HCT116 (cell line): ENCODE data around the gene MXRA8. TPM values are rescaled to one million over a fixed set of nuclear protein-coding genes. Genes with fewer than 3 reads are reported as not detected.

Experiments
- ATAC-seq: fragments of 200-7000 bp; cut with Tn5 transposase; 2 replicates; pipeline ENCODE4 v1.9.1; 2020; ENCODE audit warnings: mild to moderate bottlenecking, moderate library complexity
- BruUV-seq: library from RNA; stranded (reverse); fragments of 400-500 nt; replicated peaks from 2 replicates; lab custom pipeline; 2021; lab: Mats Ljungman, UMichigan
- CTCF ChIA-PET: fragments of 300-600 bp; sonication (Branson Sonifier 250); formaldehyde crosslinking; loops from one replicate; lab custom pipeline; 2021; ENCODE audit warnings: antibody characterized with exemption; lab: Charles Lee
- POLR2A ChIA-PET: fragments of 300-600, 350-600 bp; sonication (Branson Sonifier 250); formaldehyde crosslinking; loops from one replicate; lab custom pipeline; 2021; ENCODE audit warnings: antibody characterized with exemption; lab: Charles Lee
- RAD21 ChIA-PET, 2 experiments: fragments of 300-600 bp; sonication (Branson Sonifier 250); formaldehyde crosslinking; loops; one replicate each; lab custom pipeline; 2023; ENCODE audit warnings: low total read pairs in 2 of 2; ENCODE audit not compliant: uncharacterized antibody in 2 of 2, unreplicated experiment in 2 of 2, low non-redundant PET in 1 of 2; lab: Charles Lee
- DNase-seq: peaks from one replicate; pipeline ENCODE4 v3.0.0-alpha.2; 2010; ENCODE audit warnings: low read depth, low spot score
- H2AFZ ChIP-seq: fragments of 200-600 bp; shearing (Covaris generic), sonication (generic); 2 replicates; pipeline ENCODE4 v1.6.1; 2017; ENCODE audit warnings: low read depth, mixed run types, mixed read lengths, antibody characterized with exemption, low read length; ENCODE audit not compliant: poor library complexity, severe bottlenecking
- H3K27ac ChIP-seq: 2 replicates; pipeline ENCODE4 v1.5.1; 2012; ENCODE audit warnings: low read depth, low read length
- H3K27me3 ChIP-seq: fragments of 200-600 bp; sonication (generic); 2 replicates; pipeline ENCODE4 v1.6.1; 2016; ENCODE audit warnings: mixed run types, low read length, mixed read lengths; ENCODE audit not compliant: insufficient read depth
- H3K36me3 ChIP-seq, 2 experiments: fragments of 200-500 bp in 1 of 2; fragments of 200-600 bp in 1 of 2; sonication (Bioruptor generic) in 1 of 2; sonication (generic) in 1 of 2; 2 replicates each; pipeline versions ENCODE4 v1.5.1 to v1.6.1; 2014 to 2016; ENCODE audit warnings: low read length in 2 of 2, inconsistent platforms in 1 of 2, mixed read lengths in 1 of 2, mixed run types in 1 of 2; ENCODE audit not compliant: insufficient read depth in 2 of 2, control insufficient read depth in 1 of 2
- H3K4me1 ChIP-seq, 2 experiments: fragments of 200-600 bp in 1 of 2; sonication (generic) in 1 of 2; 2 replicates each; pipeline versions ENCODE4 v1.5.1 to v1.6.1; 2012 to 2017; ENCODE audit warnings: low read length in 2 of 2, inconsistent platforms in 1 of 2, mild to moderate bottlenecking in 1 of 2, mixed read lengths in 1 of 2, mixed run types in 1 of 2, moderate library complexity in 1 of 2; ENCODE audit not compliant: insufficient read depth in 2 of 2, control insufficient read depth in 1 of 2
- H3K4me2 ChIP-seq: fragments of 200-600 bp; sonication (generic); 2 replicates; pipeline ENCODE4 v1.6.1; 2017; ENCODE audit warnings: mixed run types, low read length, mixed read lengths
- H3K4me3 ChIP-seq, 2 experiments: fragments of 200-600 bp in 1 of 2; sonication (generic) in 1 of 2; replicated peaks in 1 of 2; 2 replicates each; pipeline ENCODE4 v1.5.1; 2011 to 2016; ENCODE audit warnings: low read length in 2 of 2, control low read depth in 1 of 2, low read depth in 1 of 2, mild to moderate bottlenecking in 1 of 2, mixed read lengths in 1 of 2, mixed run types in 1 of 2
- H3K79me2 ChIP-seq: fragments of 200-600 bp; sonication (generic); 2 replicates; pipeline ENCODE4 v1.6.1; 2017; ENCODE audit warnings: mild to moderate bottlenecking, mixed run types, low read length, moderate library complexity, mixed read lengths; ENCODE audit not compliant: insufficient read depth
- H3K9ac ChIP-seq: fragments of 200-600 bp; sonication (generic); 2 replicates; pipeline ENCODE4 v1.6.1; 2016; ENCODE audit warnings: low read length, mixed read lengths
- H3K9me2 ChIP-seq: fragments of 200-600 bp; sonication (generic), shearing (Covaris generic); 2 replicates; pipeline ENCODE4 v1.6.1; 2017; ENCODE audit warnings: mixed run types, mild to moderate bottlenecking, moderate library complexity; ENCODE audit not compliant: insufficient read depth
- H3K9me3 ChIP-seq, 2 experiments: fragments of 200-500 bp in 1 of 2; fragments of 200-600 bp in 1 of 2; sonication (Bioruptor generic) in 1 of 2; sonication (generic) in 1 of 2; 2 replicates each; pipeline ENCODE4 v1.6.1; 2014 to 2017; ENCODE audit warnings: low read length in 2 of 2, mixed read lengths in 2 of 2, inconsistent platforms in 1 of 2, low read depth in 1 of 2, mild to moderate bottlenecking in 1 of 2, mixed run types in 1 of 2, moderate library complexity in 1 of 2; ENCODE audit not compliant: control insufficient read depth in 1 of 2, insufficient read depth in 1 of 2
- H4K20me1 ChIP-seq: fragments of 200-600 bp; sonication (generic), shearing (Covaris generic); 2 replicates; pipeline ENCODE4 v1.6.1; 2017; ENCODE audit warnings: mixed run types, mild to moderate bottlenecking, moderate library complexity; ENCODE audit not compliant: insufficient read depth
- CEBPB ChIP-seq: IDR thresholded peaks from 2 replicates; pipeline ENCODE4 v1.6.1; 2012; ENCODE audit warnings: low read depth
- EZH2phosphoT487 ChIP-seq: fragments of 200-600 bp; IDR thresholded peaks from 2 replicates; pipeline ENCODE4 v1.6.1; 2018; ENCODE audit warnings: antibody characterized with exemption, borderline replicate concordance
- FOSL1 ChIP-seq: IDR thresholded peaks from 2 replicates; pipeline ENCODE4 v1.6.1; 2012; ENCODE audit warnings: low read depth
- MAX ChIP-seq: IDR thresholded peaks from 2 replicates; pipeline ENCODE4 v1.6.1; 2012
- POLR2A ChIP-seq: IDR thresholded peaks from 2 replicates; pipeline ENCODE4 v1.7.0; 2011; ENCODE audit warnings: borderline replicate concordance; ENCODE audit not compliant: insufficient read depth, insufficient read length; ENCODE audit errors: extremely low read depth
- POLR2AphosphoS5 ChIP-seq: IDR thresholded peaks from 2 replicates; pipeline ENCODE4 v1.6.1; 2011; ENCODE audit warnings: mild to moderate bottlenecking, low read depth, low read length, moderate library complexity
- REST ChIP-seq: IDR thresholded peaks from 2 replicates; pipeline ENCODE4 v1.6.1; 2012; ENCODE audit warnings: low read depth
- SP1 ChIP-seq: IDR thresholded peaks from 2 replicates; pipeline ENCODE4 v1.6.1; 2012; ENCODE audit warnings: low read depth
- TCF7L2 ChIP-seq: IDR thresholded peaks from 2 replicates; pipeline ENCODE4 v1.7.0; 2011; ENCODE audit warnings: borderline replicate concordance, inconsistent platforms; ENCODE audit not compliant: insufficient read depth, insufficient read length; ENCODE audit errors: extremely low read depth
- YY1 ChIP-seq: IDR thresholded peaks from 2 replicates; pipeline ENCODE4 v1.6.1; 2011; ENCODE audit warnings: low read length, low read depth, moderate library complexity, mild to moderate bottlenecking; ENCODE audit not compliant: insufficient replicate concordance; ENCODE audit errors: extremely low read depth
- ZBTB33 ChIP-seq: IDR thresholded peaks from 2 replicates; pipeline ENCODE4 v1.6.1; 2011; ENCODE audit warnings: mild to moderate bottlenecking, low read length, moderate library complexity; ENCODE audit not compliant: insufficient replicate concordance; ENCODE audit errors: extremely low read depth
- ZNF274 ChIP-seq: fragments of 200-500 bp; sonication (Bioruptor generic); IDR thresholded peaks from 2 replicates; pipeline ENCODE4 v1.6.1; 2014; ENCODE audit warnings: mild to moderate bottlenecking, low read depth, low read length, inconsistent platforms
- intact Hi-C: fragments of 100-400 bp; cut with micrococcal nuclease; formaldehyde crosslinking; loops from 2 replicates; pipeline ENCODE4 v1.10.0; 2022
- total RNA-seq: library from RNA; stranded (reverse); gene quantifications from one replicate; pipeline ENCODE4 v1.2.1, GENCODE V29; 2021; ENCODE audit not compliant: unreplicated experiment

The MXRA8 gene
- total RNA-seq, 1 experiment from 2014 or later = 0.74 TPM

- Histone ChIP-seq H2AFZ (no peak overlapping the region), H3K79me2 (no peaks in the 10 kb centered on the region)
Measured at GRCh38 chr1:1360506-1361169, 2.3 kb upstream of the MXRA8 start.

GRCh38 chr1:1359664-1360468, 1.5 kb upstream of the MXRA8 start:
- RAD21 ChIA-PET = interaction anchor here in 1 of 2 experiments (1.2 kb wide), 1 partner anchor 12 kb away, joined by 3 read pairs; no protein-coding TSS in a partner anchor
- H3K4me2 ChIP-seq = peak overlapping the region; percentile 68
- H3K36me3 ChIP-seq = no peaks in the 10 kb centered on the region
- no peak for TF ChIP-seq FOSL1
- TF ChIP-seq EZH2phosphoT487 = no peak
- TF ChIP-seq TCF7L2 = no peak
- no peak for TF ChIP-seq REST
- no peak for TF ChIP-seq SP1
- TF ChIP-seq ZNF274 = no peak
- no peak for TF ChIP-seq MAX
- TF ChIP-seq ZBTB33 = no peak

More at GRCh38 chr1:1360506-1361169, 2.3 kb upstream of the MXRA8 start:
- Histone ChIP-seq H3K9me2 (no peaks in the 10 kb centered on the region), H3K9me3 (no peaks in the 10 kb centered on the region), H3K4me3 (0 out of 4 replicates have a peak overlapping the region, but pooled peaks of 1 of the 2 experiments have one; percentile 25), H3K36me3 (no peaks in the 10 kb centered on the region), H3K27me3 (no peaks in the 10 kb centered on the region), H4K20me1 (no peaks in the 10 kb centered on the region), H3K9ac (peak overlapping the region; percentile 51), H3K4me1 (peaks cover 24 to 54% of the 10 kb centered on the region in 2 experiments), H3K27ac (peak overlapping the region; percentile 49), H3K4me2 (peak overlapping the region; percentile 68)
- ChIA-PET CTCF (no interaction called here), RAD21 (interaction anchor here in 1 of 2 experiments (1.2 kb wide), 1 partner anchor 11 kb away, joined by 3 read pairs; no protein-coding TSS in a partner anchor), POLR2A (no interaction called here)
- DNase-seq (peak; percentile 56), ATAC-seq (peak; percentile 82)
- intact Hi-C loops = no loop called here
- BruUV-seq = no TSS peak
- TF ChIP-seq YY1 = peak; percentile 36
- no peak for TF ChIP-seq POLR2A
- TF ChIP-seq CEBPB = no peak
- TF ChIP-seq POLR2AphosphoS5 = peak; percentile 28; the same call in 1 of the 2 replicates

More at GRCh38 chr1:1359664-1360468, 1.5 kb upstream of the MXRA8 start:
- ChIA-PET POLR2A (no interaction called here), CTCF (no interaction called here)
- H4K20me1 ChIP-seq = no peaks in the 10 kb centered on the region
- H3K79me2 ChIP-seq = no peaks in the 10 kb centered on the region
- no peaks in the 10 kb centered on the region for H3K9me2 ChIP-seq
- peak overlapping the region; percentile 51 for H3K9ac ChIP-seq
- H3K4me1 ChIP-seq = peaks cover 24 to 57% of the 10 kb centered on the region in 2 experiments
- H3K27ac ChIP-seq = peak overlapping the region; percentile 49
- DNase-seq (no peak), ATAC-seq (peak; percentile 1; the same call in 1 of the 2 replicates)
- intact Hi-C loops = no loop called here
- no TSS peak for BruUV-seq
- no peaks in the 10 kb centered on the region for H3K9me3 ChIP-seq
- no peak overlapping the region for H3K4me3 ChIP-seq
- no peak overlapping the region for H2AFZ ChIP-seq
- no peaks in the 10 kb centered on the region for H3K27me3 ChIP-seq
